GM23338 (cell line): ENCODE data around the gene ARRDC2. TPM values are rescaled to one million over a fixed set of nuclear protein-coding genes. Genes with fewer than 3 reads are reported as not detected.

Source experiments
- ATAC-seq: fragments of 200-7000 bp; cut with Tn5 transposase; 3 replicates; pipeline ENCODE4 v1.9.1; 2020
- DNase-seq: peaks from one replicate; pipeline ENCODE4 v3.0.0-alpha.2; 2015; ENCODE audit warnings: low spot score
- H2AFZ ChIP-seq: fragments of 200-600 bp; sonication (generic); 2 replicates; pipeline ENCODE4 v1.8.0; 2016; ENCODE audit warnings: antibody characterized with exemption, mild to moderate bottlenecking, moderate library complexity
- H3F3A ChIP-seq: fragments of 200-600 bp; sonication (generic); replicated peaks from 2 replicates; pipeline ENCODE4 v1.8.0; 2017; ENCODE audit warnings: antibody characterized with exemption, mixed run types, low read depth
- H3K27ac ChIP-seq: fragments of 200-600 bp; sonication (generic); 2 replicates; pipeline ENCODE4 v1.6.1; 2016; ENCODE audit warnings: low read depth
- H3K27me3 ChIP-seq: fragments of 200-600 bp; sonication (generic); 2 replicates; pipeline ENCODE4 v1.8.0; 2016; ENCODE audit warnings: mild to moderate bottlenecking, mixed run types, moderate library complexity; ENCODE audit not compliant: insufficient read depth
- H3K36me3 ChIP-seq: fragments of 200-600 bp; sonication (generic); 2 replicates; pipeline ENCODE4 v1.8.0; 2016; ENCODE audit warnings: mild to moderate bottlenecking; ENCODE audit not compliant: insufficient read depth
- H3K4me1 ChIP-seq: fragments of 200-600 bp; sonication (generic); 2 replicates; pipeline ENCODE4 v1.8.0; 2016; ENCODE audit warnings: mild to moderate bottlenecking, moderate library complexity; ENCODE audit not compliant: insufficient read depth
- H3K4me2 ChIP-seq: fragments of 200-600 bp; sonication (generic); 2 replicates; pipeline ENCODE4 v1.7.1; 2017; ENCODE audit warnings: mixed run types
- H3K4me3 ChIP-seq: fragments of 200-600 bp; sonication (generic); 2 replicates; pipeline ENCODE4 v1.6.1; 2016; ENCODE audit warnings: mixed run types
- H3K79me2 ChIP-seq: fragments of 200-600 bp; sonication (generic); replicated peaks from 2 replicates; pipeline ENCODE4 v1.8.0; 2017; ENCODE audit warnings: mild to moderate bottlenecking; ENCODE audit not compliant: insufficient read depth
- H3K9me2 ChIP-seq: fragments of 200-600 bp; sonication (generic); 2 replicates; pipeline ENCODE4 v1.8.0; 2017; ENCODE audit not compliant: insufficient read depth
- H4K20me1 ChIP-seq: fragments of 200-600 bp; sonication (generic); replicated peaks from 2 replicates; pipeline ENCODE4 v1.8.0; 2017; ENCODE audit warnings: mild to moderate bottlenecking; ENCODE audit not compliant: insufficient read depth
- H3K27ac Mint-ChIP-seq: 2 replicates; pipeline ENCODE4 v1.8.0; 2020; ENCODE audit warnings: inconsistent platforms, mild to moderate bottlenecking, moderate library complexity, mixed read lengths
- H3K27me3 Mint-ChIP-seq: 3 replicates; pipeline ENCODE4 v1.8.0; 2022; ENCODE audit warnings: low read depth, mild to moderate bottlenecking, moderate library complexity, mixed read lengths, inconsistent platforms; ENCODE audit not compliant: insufficient read depth, poor library complexity
- H3K36me3 Mint-ChIP-seq: 3 replicates; pipeline ENCODE4 v1.8.0; 2021; ENCODE audit warnings: low read depth, mild to moderate bottlenecking, inconsistent platforms, moderate library complexity, mixed read lengths
- H3K4me1 Mint-ChIP-seq: 3 replicates; pipeline ENCODE4 v1.8.0; 2020; ENCODE audit warnings: mild to moderate bottlenecking, inconsistent platforms, mixed read lengths
- H3K4me3 Mint-ChIP-seq: 3 replicates; pipeline ENCODE4 v1.8.0; 2021; ENCODE audit warnings: moderate library complexity, mild to moderate bottlenecking, inconsistent platforms, mixed read lengths
- H3K9me3 Mint-ChIP-seq: 3 replicates; pipeline ENCODE4 v1.8.0; 2020; ENCODE audit warnings: moderate library complexity, mild to moderate bottlenecking, inconsistent platforms, mixed read lengths
- CREB1 ChIP-seq: fragments of 250-450 bp; sonication (Bioruptor Pico); IDR thresholded peaks from 2 replicates; pipeline ENCODE4 v1.5.0; 2020; ENCODE audit warnings: low read depth, mild to moderate bottlenecking, moderate library complexity
- EZH2 ChIP-seq: fragments of 200-600 bp; sonication (generic); IDR thresholded peaks from one replicate; pipeline ENCODE4 v1.8.0; 2017; ENCODE audit warnings: antibody characterized with exemption, mild to moderate bottlenecking, low read depth; ENCODE audit not compliant: unreplicated experiment
- EZH2phosphoT487 ChIP-seq: fragments of 200-600 bp; sonication (generic); IDR thresholded peaks from one replicate; pipeline ENCODE4 v1.8.1; 2018; ENCODE audit warnings: antibody characterized with exemption; ENCODE audit not compliant: unreplicated experiment
- JUNB ChIP-seq: IDR thresholded peaks from one replicate; pipeline ENCODE4 v1.6.1; 2016; ENCODE audit warnings: antibody characterized with exemption; ENCODE audit not compliant: unreplicated experiment
- POLR2AphosphoS5 ChIP-seq: IDR thresholded peaks from 2 replicates; pipeline ENCODE4 v1.6.1; 2016; ENCODE audit warnings: antibody characterized with exemption, low read depth
- ZNF114 ChIP-seq: fragments of 250-450 bp; sonication (Bioruptor Pico); IDR thresholded peaks from 2 replicates; pipeline ENCODE4 v1.5.0; 2020; ENCODE audit warnings: mild to moderate bottlenecking, moderate library complexity
- ZNF331 ChIP-seq: fragments of 250-450 bp; sonication (Bioruptor Pico); IDR thresholded peaks from 2 replicates; pipeline ENCODE4 v1.5.0; 2020; ENCODE audit warnings: low read depth, mild to moderate bottlenecking, moderate library complexity
- polyA plus RNA-seq: library from polyadenylated mRNA; unstranded; fragments of >200 nt; fragmentation: Nextera tagmentation; extraction: Ambion mirVana; gene quantifications from 2 replicates; pipeline ENCODE4 v1.2.1, GENCODE V29; 2016
- total RNA-seq: library from RNA; depleted of rRNA; stranded (reverse); fragments of >200 nt; shearing (Covaris generic); gene quantifications from 2 replicates; pipeline ENCODE4 v1.2.3, GENCODE V29; 2014
- TF ChIP-seq, protein P1 (sequence below): IDR thresholded peaks from one replicate; pipeline ENCODE4 v1.6.1; 2018; ENCODE audit warnings: antibody characterized with exemption; ENCODE audit not compliant: unreplicated experiment
- TF ChIP-seq, protein P2 (sequence below), 2 experiments: fragments of 200-600 bp in 1 of 2; sonication (generic) in 1 of 2; conservative IDR thresholded peaks; 2 replicates each; pipeline versions ENCODE4 v1.5.1 to v1.6.1; 2016 to 2017; ENCODE audit warnings: antibody characterized with exemption in 2 of 2, low read depth in 2 of 2, mild to moderate bottlenecking in 2 of 2, moderate library complexity in 1 of 2
- TF ChIP-seq, protein P3 (sequence below): IDR thresholded peaks from 2 replicates; pipeline ENCODE4 v1.6.1; 2016; ENCODE audit warnings: antibody characterized with exemption

Gene ARRDC2
- total and polyA plus RNA-seq, 2 experiments from 2014 or later: 2.4 to 7.1 TPM

DNA sequence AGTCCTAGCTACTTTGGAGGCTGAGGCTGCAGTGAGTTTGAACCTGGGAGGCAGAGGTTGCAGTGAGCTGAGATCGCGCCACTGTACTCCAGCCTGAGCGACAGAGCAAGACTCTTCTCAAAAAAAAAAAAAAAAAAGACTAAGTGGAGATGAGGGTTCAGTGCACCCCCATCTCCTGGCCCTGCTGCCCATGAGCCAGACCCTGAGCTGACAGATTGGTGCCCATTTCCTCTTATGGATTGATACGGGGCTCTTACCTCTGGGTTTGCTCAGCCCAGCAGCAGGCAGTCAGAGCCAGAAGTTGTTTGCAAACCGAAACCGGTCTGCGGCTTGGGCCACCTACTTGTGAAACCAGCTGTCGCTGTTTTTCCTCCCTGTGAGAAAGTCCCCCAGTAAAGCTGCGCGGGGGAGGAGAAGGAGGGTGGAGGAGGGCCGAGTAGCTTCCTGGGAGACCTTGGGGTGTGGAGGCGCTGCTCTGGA, 36.9 kb downstream of the ARRDC2 start (continued):
- TF ChIP-seq, protein P1, sequence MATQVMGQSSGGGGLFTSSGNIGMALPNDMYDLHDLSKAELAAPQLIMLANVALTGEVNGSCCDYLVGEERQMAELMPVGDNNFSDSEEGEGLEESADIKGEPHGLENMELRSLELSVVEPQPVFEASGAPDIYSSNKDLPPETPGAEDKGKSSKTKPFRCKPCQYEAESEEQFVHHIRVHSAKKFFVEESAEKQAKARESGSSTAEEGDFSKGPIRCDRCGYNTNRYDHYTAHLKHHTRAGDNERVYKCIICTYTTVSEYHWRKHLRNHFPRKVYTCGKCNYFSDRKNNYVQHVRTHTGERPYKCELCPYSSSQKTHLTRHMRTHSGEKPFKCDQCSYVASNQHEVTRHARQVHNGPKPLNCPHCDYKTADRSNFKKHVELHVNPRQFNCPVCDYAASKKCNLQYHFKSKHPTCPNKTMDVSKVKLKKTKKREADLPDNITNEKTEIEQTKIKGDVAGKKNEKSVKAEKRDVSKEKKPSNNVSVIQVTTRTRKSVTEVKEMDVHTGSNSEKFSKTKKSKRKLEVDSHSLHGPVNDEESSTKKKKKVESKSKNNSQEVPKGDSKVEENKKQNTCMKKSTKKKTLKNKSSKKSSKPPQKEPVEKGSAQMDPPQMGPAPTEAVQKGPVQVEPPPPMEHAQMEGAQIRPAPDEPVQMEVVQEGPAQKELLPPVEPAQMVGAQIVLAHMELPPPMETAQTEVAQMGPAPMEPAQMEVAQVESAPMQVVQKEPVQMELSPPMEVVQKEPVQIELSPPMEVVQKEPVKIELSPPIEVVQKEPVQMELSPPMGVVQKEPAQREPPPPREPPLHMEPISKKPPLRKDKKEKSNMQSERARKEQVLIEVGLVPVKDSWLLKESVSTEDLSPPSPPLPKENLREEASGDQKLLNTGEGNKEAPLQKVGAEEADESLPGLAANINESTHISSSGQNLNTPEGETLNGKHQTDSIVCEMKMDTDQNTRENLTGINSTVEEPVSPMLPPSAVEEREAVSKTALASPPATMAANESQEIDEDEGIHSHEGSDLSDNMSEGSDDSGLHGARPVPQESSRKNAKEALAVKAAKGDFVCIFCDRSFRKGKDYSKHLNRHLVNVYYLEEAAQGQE: no peak
- TF ChIP-seq ZNF114 (CRISPR knock-in tag) (no peak), EZH2 (no peak), JUNB (no peak)

- no peaks in the 10 kb centered on the region for H4K20me1 ChIP-seq
- no peaks in the 10 kb centered on the region for H3K27me3 ChIP-seq
- H3K27ac ChIP-seq: no peak overlapping the region
- H2AFZ ChIP-seq: peak overlapping the region; percentile 86
- no peaks in the 10 kb centered on the region for H3K79me2 ChIP-seq
- H3K4me1 Mint-ChIP-seq: peaks cover 7% of the 10 kb centered on the region; the same call in 2 of the 3 replicates
- H3K36me3 ChIP-seq: no peaks in the 10 kb centered on the region
- peak overlapping the region; percentile 60; the same call in 1 of the 2 replicates for H3K4me2 ChIP-seq
- TF ChIP-seq EZH2 (no peak), POLR2AphosphoS5 (no peak), ZNF114 (CRISPR knock-in tag) (no peak), ZNF331 (no peak)
- no peaks in the 10 kb centered on the region for H3K4me1 ChIP-seq
- no peaks in the 10 kb centered on the region; the same call in 2 of the 3 replicates for H3K36me3 Mint-ChIP-seq
- ATAC-seq (no peak), DNase-seq (no peak)
- 0 out of 2 replicates have a peak overlapping the region, but pooled peaks have one; percentile 23 for H3K4me3 ChIP-seq
- no peaks in the 10 kb centered on the region for H3F3A ChIP-seq
- H3K27ac Mint-ChIP-seq: no peak overlapping the region
- peaks cover 13% of the 10 kb centered on the region for H3K27me3 Mint-ChIP-seq
- peak overlapping the region; percentile 21; the same call in 1 of the 3 replicates for H3K4me3 Mint-ChIP-seq
- H3K9me2 ChIP-seq: no peaks in the 10 kb centered on the region
- no peaks in the 10 kb centered on the region; the same call in 2 of the 3 replicates for H3K9me3 Mint-ChIP-seq
These were observed 37.5 kb downstream of the ARRDC2 start for GRCh38 chr19:18045307-18046050.

DNA sequence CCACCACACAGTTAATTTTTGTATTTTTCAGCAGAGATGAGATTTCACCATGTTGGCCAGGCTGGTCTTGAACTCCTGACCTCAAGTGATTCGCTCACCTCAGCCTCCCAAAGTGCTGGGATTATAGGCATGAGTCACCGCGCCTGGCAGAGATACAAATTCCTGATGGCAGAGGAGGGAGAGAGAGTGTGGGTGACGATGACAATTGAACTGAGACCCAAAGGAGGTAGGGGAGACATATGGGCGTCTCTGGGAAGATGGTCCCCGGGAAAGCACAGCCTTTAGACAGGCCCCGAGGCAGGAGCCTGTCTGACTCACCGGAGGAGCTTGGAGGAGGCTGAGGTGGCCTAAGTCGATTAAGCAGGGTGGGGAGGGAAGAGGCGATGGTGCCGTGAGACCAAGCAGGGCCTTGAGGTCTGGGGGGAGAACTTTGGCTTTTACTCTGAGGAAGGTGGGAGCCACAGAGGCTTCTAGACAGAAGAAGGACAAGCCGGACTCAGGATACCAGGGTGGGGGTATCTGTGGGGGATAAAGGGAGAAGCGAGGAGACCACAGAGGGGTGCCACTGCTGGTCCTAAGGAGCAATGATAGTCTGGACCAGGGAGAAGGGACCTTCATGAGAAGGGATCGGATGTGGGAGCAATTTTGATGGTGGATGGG, 38.2 kb downstream of the ARRDC2 start:
- no peak overlapping the region for H3K4me3 Mint-ChIP-seq
- peaks cover 13% of the 10 kb centered on the region for H3K27me3 Mint-ChIP-seq
- H3K4me2 ChIP-seq: no peak overlapping the region
- H3K9me3 Mint-ChIP-seq: no peaks in the 10 kb centered on the region; the same call in 2 of the 3 replicates
- no peaks in the 10 kb centered on the region for H3K36me3 ChIP-seq
- H2AFZ ChIP-seq: no peak overlapping the region
- no peak for DNase-seq
- no peaks in the 10 kb centered on the region for H4K20me1 ChIP-seq
- no peaks in the 10 kb centered on the region for H3K4me1 ChIP-seq
- no peak overlapping the region for H3K4me3 ChIP-seq
- H3F3A ChIP-seq: no peaks in the 10 kb centered on the region
- H3K36me3 Mint-ChIP-seq: no peaks in the 10 kb centered on the region; the same call in 2 of the 3 replicates
- no peaks in the 10 kb centered on the region for H3K27me3 ChIP-seq
- no peak for ATAC-seq
- H3K9me2 ChIP-seq: no peaks in the 10 kb centered on the region
- H3K4me1 Mint-ChIP-seq: peaks cover 7% of the 10 kb centered on the region; the same call in 2 of the 3 replicates
- H3K79me2 ChIP-seq: no peaks in the 10 kb centered on the region
- H3K27ac Mint-ChIP-seq: no peak overlapping the region
- no peak overlapping the region for H3K27ac ChIP-seq
- TF ChIP-seq ZNF331: no peak
- TF ChIP-seq, protein P2, sequence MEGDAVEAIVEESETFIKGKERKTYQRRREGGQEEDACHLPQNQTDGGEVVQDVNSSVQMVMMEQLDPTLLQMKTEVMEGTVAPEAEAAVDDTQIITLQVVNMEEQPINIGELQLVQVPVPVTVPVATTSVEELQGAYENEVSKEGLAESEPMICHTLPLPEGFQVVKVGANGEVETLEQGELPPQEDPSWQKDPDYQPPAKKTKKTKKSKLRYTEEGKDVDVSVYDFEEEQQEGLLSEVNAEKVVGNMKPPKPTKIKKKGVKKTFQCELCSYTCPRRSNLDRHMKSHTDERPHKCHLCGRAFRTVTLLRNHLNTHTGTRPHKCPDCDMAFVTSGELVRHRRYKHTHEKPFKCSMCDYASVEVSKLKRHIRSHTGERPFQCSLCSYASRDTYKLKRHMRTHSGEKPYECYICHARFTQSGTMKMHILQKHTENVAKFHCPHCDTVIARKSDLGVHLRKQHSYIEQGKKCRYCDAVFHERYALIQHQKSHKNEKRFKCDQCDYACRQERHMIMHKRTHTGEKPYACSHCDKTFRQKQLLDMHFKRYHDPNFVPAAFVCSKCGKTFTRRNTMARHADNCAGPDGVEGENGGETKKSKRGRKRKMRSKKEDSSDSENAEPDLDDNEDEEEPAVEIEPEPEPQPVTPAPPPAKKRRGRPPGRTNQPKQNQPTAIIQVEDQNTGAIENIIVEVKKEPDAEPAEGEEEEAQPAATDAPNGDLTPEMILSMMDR (conservative IDR thresholded peaks at IDR 0.05; ENCODE audit: low read depth in 2 of 2): no peak
- no peak for TF ChIP-seq EZH2phosphoT487
- TF ChIP-seq, protein P3, sequence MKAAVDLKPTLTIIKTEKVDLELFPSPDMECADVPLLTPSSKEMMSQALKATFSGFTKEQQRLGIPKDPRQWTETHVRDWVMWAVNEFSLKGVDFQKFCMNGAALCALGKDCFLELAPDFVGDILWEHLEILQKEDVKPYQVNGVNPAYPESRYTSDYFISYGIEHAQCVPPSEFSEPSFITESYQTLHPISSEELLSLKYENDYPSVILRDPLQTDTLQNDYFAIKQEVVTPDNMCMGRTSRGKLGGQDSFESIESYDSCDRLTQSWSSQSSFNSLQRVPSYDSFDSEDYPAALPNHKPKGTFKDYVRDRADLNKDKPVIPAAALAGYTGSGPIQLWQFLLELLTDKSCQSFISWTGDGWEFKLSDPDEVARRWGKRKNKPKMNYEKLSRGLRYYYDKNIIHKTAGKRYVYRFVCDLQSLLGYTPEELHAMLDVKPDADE: no peak
- TF ChIP-seq, protein P1: no peak
- TF ChIP-seq JUNB: no peak
- TF ChIP-seq CREB1 (CRISPR knock-in tag): no peak
